Measurements from ENCODE around the gene ERF. TPM values are rescaled to one million over a fixed set of nuclear protein-coding genes. Genes with fewer than 3 reads are reported as not detected.

The ERF gene
- total RNA-seq, 1 donor from 2014 or later, result 51.6 TPM

DNA sequence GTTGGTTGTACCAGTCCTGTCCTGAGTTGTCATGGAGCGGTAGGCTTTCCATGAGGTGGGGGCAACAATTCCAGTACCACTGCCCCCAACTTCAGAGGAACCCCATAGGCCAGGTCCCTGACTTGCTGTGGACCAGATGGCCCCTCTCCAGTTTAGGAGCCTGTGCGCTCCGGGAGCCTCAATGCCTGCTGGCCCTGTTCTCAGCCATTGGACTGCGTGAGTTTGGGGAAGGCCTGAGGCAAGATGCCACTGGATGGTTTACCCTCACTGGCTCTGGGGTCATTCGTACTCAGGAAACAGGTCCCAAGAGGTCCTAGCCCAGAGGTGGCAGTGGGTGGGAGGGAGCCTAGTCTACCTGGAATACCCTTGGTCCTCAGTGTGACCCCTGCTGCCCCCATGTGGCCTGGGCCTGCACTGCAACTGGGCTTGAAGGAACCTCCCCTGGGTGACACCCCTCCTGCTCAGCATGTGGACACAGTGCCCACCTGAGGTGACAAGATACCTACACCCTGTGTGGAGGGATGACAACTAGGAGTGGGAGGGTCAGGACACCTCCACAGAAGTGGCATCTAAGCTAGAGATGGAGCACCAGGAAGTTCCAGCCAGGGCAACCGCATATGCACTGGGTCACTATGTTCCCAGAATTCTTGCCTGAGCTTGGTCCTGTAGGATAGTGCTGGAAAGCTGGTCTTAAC, 41.0 kb upstream of the ERF start:
- intact Hi-C loops (cut with DNase I), result loop anchor here (1.0 to 2.0 kb wide), 2 partner anchors 50 to 163 kb away; partner anchors contain the start of gene POU2F2
- Histone ChIP-seq H3K4me1 (no peaks in the 10 kb centered on the region), H3K36me3 (peaks cover 45 to 47% of the 10 kb centered on the region in 2 donors), H3K27ac (no peak overlapping the region), H3K27me3 (no peaks in the 10 kb centered on the region), H3K9me3 (no peaks in the 10 kb centered on the region), H3K4me3 (no peak overlapping the region)
- peak in 1 of 2 donors; percentile 92 for DNase-seq (ENCODE audit: low spot score in 2 of 2)
- TF ChIP-seq, protein P1, sequence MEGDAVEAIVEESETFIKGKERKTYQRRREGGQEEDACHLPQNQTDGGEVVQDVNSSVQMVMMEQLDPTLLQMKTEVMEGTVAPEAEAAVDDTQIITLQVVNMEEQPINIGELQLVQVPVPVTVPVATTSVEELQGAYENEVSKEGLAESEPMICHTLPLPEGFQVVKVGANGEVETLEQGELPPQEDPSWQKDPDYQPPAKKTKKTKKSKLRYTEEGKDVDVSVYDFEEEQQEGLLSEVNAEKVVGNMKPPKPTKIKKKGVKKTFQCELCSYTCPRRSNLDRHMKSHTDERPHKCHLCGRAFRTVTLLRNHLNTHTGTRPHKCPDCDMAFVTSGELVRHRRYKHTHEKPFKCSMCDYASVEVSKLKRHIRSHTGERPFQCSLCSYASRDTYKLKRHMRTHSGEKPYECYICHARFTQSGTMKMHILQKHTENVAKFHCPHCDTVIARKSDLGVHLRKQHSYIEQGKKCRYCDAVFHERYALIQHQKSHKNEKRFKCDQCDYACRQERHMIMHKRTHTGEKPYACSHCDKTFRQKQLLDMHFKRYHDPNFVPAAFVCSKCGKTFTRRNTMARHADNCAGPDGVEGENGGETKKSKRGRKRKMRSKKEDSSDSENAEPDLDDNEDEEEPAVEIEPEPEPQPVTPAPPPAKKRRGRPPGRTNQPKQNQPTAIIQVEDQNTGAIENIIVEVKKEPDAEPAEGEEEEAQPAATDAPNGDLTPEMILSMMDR (IDR thresholded peaks at IDR 0.05), result peak; percentile 89 to 96 (median 93)

DNA sequence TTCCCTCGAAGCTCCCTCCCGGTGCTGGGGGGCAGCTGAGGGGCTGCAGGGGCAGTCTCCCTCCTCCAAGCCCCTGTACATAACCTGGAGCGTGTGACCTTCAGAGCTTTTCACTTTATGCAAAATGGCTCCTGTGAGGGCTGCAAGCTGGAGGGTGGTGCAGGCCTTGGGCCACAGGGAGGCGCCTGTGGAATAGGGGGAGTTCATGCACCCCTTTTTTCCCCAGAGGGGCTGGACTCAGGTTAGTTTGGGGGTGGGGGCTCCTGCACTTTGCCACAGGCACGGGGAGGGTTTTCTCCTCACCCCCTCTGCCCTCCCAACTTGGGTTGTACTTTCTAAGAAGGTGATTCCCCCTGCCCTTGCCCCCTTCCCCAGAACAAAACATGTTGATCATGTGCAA, 40.4 kb upstream of the ERF start:
- TF ChIP-seq, protein P1 (IDR thresholded peaks at IDR 0.05), result no peak
- Histone ChIP-seq H3K9me3 (no peaks in the 10 kb centered on the region), H3K27ac (no peak overlapping the region), H3K4me1 (no peaks in the 10 kb centered on the region), H3K4me3 (no peak overlapping the region), H3K36me3 (peaks cover 51 to 53% of the 10 kb centered on the region in 2 donors), H3K27me3 (no peaks in the 10 kb centered on the region)
- intact Hi-C loops (cut with DNase I), result no loop called here
- DNase-seq (ENCODE audit: low spot score in 2 of 2), result no peak

- intact Hi-C loops (cut with DNase I), result no loop called here
- no peak for DNase-seq (ENCODE audit: low spot score in 2 of 2)
- Histone ChIP-seq H3K9me3 (no peaks in the 10 kb centered on the region), H3K4me1 (no peaks in the 10 kb centered on the region), H3K4me3 (no peak overlapping the region), H3K36me3 (peaks cover 58 to 61% of the 10 kb centered on the region in 2 donors), H3K27ac (no peak overlapping the region), H3K27me3 (no peaks in the 10 kb centered on the region)
- TF ChIP-seq, protein P1 (IDR thresholded peaks at IDR 0.05), result no peak
Observed at GRCh38 chr19:42294471-42295137, 39.7 kb upstream of the ERF start.

DNA sequence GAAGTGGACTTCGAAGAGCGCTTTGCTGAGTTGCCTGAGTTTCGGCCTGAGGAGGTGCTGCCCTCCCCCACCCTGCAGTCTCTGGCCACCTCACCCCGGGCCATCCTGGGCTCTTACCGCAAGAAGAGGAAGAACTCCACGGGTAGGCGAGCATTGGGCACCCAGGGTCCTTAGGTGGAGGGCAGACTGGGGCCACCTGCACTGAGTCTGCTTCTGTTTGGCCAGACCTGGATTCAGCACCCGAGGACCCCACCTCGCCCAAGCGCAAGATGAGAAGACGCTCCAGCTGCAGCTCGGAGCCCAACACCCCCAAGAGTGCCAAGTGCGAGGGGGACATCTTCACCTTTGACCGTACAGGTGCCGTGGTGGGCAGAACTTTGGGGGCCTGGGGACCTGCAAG, 39.0 kb upstream of the ERF start:
- intact Hi-C loops (cut with DNase I), result no loop called here
- TF ChIP-seq, protein P1 (IDR thresholded peaks at IDR 0.05), result no peak
- Histone ChIP-seq H3K27me3 (no peaks in the 10 kb centered on the region), H3K36me3 (peaks cover 65 to 67% of the 10 kb centered on the region in 2 donors), H3K9me3 (no peaks in the 10 kb centered on the region), H3K4me3 (no peak overlapping the region), H3K27ac (no peak overlapping the region), H3K4me1 (no peaks in the 10 kb centered on the region)
- no peak for DNase-seq (ENCODE audit: low spot score in 2 of 2)

DNA sequence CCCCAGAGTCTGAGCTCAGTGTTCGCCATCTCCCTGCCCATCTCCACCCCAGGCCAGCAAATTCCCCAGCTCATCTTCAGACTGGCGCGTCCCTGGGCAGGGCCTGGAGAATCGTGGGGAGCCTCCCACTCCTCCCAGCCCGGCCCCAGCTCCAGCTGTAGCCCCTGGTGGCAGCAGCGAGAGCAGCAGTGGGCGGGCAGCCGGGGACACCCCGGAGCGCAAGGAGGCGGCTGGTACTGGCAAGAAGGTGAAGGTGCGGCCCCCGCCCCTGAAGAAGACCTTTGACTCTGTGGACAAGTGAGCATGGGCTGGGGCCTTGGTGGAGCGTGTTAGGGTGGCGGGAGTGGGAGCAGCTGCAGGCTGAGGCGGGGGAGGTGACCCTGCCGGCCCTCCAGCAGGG, 38.6 kb upstream of the ERF start:
- intact Hi-C loops (cut with DNase I), result no loop called here
- peaks cover 68 to 71% of the 10 kb centered on the region in 2 donors for H3K36me3 ChIP-seq

More for the DNA sequence above, 38.6 kb upstream of the ERF start:
- Histone ChIP-seq H3K27me3 (no peaks in the 10 kb centered on the region), H3K27ac (no peak overlapping the region), H3K4me1 (no peaks in the 10 kb centered on the region), H3K9me3 (no peaks in the 10 kb centered on the region), H3K4me3 (no peak overlapping the region)
- TF ChIP-seq, protein P1 (IDR thresholded peaks at IDR 0.05), result no peak
- DNase-seq (ENCODE audit: low spot score in 2 of 2), result no peak

All from ascending aorta (tissue), 2 donors.